ENCODE results near the gene GOLGA8R. TPM values are rescaled to one million over a fixed set of nuclear protein-coding genes. Genes with fewer than 3 reads are reported as not detected.
"Not testable (repeated sequence)": the region's sequence is repeated elsewhere in the genome, so short reads cannot be mapped to it uniquely, and the experiment has no call there.

Gene GOLGA8R, protein sequence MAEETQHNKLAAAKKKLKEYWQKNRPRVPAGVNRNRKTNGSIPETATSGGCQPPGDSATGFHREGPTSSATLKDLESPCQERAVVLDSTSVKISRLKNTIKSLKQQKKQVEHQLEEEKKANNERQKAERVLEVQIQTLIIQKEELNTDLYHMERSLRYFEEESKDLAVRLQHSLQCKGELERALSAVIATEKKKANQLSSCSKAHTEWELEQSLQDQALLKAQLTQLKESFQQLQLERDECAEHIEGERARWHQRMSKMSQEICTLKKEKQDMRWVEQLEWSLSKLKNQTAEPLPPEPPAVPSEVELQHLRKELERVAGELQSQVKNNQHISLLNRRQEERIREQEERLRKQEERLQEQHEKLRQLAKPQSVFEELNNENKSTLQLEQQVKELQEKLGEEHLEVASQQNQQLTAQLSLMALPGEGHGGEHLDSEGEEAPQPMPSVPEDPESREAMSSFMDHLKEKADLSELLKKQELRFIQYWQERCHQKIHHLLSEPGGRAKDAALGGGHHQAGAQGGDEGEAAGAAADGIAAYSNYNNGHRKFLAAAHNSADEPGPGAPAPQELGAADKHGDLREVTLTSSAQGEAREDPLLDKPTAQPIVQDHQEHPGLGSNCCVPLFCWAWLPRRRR
- polyA plus RNA-seq, result 0.06 TPM

DNA sequence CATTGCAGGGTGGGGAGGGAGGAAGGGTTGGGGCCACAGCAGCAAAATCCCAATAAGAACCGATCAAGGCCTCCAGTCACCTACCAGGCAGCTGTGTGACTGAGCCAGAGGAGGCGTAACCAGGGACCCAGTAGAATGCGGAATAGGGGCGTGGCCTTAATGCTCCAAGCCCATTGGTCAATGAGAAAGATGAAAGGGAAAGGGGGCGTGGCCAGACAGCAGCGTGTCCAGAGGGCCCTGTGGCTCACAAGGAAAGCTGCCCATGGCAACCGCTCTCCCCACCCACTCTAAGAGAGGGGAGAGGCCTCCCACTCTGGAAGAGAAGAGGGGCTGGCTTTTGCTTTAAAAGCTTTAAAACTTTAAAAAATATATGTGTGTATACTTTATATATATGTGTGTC lies at the start of gene GOLGA8R:
Gene GOLGA8R, minus strand, starts transcription at position 101 of the 400 bp plus-strand sequence. Its CDS starts 98 bp downstream, at position 3.
- not testable (repeated sequence) for H3K9me3 Mint-ChIP-seq, H3K36me3 Mint-ChIP-seq, H3K27me3 Mint-ChIP-seq, H3K4me1 Mint-ChIP-seq, H3K4me3 Mint-ChIP-seq, H3K27ac Mint-ChIP-seq

DNA sequence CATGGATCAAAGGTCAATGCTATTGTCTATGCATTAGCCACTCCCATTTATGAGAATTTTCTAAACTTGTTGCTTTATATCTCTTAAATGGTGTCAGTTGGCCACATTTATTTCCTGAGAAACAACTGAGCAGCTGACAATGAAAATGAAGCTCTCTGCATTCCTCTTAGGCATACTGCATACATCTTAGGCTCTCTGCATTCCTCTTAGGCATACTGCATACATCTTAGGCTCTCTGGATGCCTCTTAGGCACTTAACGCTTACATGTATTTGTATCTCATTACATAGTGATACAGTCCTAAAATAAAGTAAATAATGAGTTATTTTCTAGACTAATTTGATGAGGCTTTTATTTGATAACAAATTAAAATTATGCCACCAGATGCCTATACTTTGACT lies 49.8 kb upstream of the GOLGA8R start:
- H3K36me3 Mint-ChIP-seq, H3K4me1 Mint-ChIP-seq, H3K4me3 Mint-ChIP-seq, H3K9me3 Mint-ChIP-seq, H3K27me3 Mint-ChIP-seq, H3K27ac Mint-ChIP-seq: not testable (repeated sequence)

DNA sequence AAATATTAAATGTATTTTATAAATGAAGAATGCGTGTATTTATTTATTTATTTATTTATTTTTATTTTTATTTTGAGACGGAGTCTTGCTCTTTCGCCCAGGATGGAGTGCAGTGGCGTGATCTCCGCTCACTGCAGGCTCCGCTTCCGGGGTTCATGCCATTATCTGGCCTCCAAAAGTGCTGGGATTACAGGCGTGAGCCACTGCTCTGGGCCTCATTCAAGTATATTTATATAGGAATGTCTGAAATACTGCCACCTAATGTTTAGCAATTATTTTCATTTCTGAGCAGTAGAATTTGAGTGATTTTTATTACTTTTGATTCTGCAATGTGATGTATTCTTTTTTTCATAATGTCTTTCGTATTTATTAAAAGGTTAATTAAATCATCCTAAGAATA lies 48.1 kb upstream of the GOLGA8R start:
- not testable (repeated sequence) for H3K9me3 Mint-ChIP-seq, H3K27me3 Mint-ChIP-seq, H3K36me3 Mint-ChIP-seq, H3K4me1 Mint-ChIP-seq, H3K27ac Mint-ChIP-seq, H3K4me3 Mint-ChIP-seq

DNA sequence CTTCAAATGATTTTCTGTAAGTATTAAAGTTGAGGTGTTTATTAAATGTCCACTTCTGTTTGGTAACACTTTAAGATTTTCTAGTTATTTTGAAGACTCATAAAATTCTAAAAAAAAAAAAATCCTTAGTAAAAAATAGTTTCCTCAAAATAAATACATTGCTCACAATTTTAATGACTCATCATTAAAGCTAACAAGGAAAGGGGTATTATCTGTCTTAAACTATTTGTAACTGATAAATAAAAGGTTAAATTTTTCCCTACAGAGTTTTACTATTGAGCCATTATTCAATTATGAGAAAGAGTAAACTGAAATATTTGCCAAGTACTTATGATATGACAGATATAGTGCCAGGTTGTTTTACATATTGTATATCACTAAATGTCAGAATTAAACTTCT lies 38.6 kb upstream of the GOLGA8R start:
- not testable (repeated sequence) for H3K27me3 Mint-ChIP-seq, H3K27ac Mint-ChIP-seq, H3K4me3 Mint-ChIP-seq, H3K9me3 Mint-ChIP-seq, H3K4me1 Mint-ChIP-seq, H3K36me3 Mint-ChIP-seq

DNA sequence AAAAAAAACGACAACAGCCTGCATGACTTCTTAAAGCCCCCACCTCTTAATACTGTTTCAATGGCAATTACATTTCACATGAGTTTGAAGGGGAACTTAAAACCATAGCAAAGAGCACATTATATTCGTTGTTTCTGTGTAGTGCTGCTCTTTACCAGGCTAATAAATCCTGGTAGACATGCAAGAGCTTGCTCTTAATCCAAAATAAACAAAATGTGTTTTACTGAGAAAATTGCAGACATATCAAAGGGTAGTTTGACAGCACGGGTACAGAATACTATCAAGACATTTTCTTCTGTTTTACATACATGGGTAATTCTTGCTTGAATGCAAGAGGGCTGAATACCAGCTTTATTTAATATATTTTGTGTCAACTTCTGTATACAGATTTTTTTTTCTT lies 24.3 kb upstream of the GOLGA8R start:
- not testable (repeated sequence) for H3K27me3 Mint-ChIP-seq, H3K36me3 Mint-ChIP-seq, H3K9me3 Mint-ChIP-seq, H3K4me3 Mint-ChIP-seq, H3K27ac Mint-ChIP-seq, H3K4me1 Mint-ChIP-seq

DNA sequence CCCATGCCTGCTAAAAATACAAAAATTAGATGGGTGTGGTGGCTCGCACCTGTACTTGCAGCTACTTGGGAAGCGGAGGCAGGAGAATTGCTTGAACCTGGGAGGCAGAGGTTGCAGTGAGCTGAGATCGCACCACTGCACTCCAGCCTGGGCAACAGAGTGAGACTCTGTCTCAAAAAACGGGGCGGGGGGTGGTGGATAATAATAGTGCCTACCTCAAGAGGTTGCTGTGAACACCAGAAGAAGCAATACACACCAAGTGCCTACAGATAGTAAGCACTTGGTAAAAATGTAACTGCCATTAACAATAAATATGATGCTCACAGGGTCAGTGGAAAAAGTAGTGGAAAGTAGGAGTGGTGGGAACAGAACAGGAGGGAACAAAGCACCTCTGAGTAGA lies 21.8 kb upstream of the GOLGA8R start:
- not testable (repeated sequence) for H3K36me3 Mint-ChIP-seq, H3K27ac Mint-ChIP-seq, H3K27me3 Mint-ChIP-seq, H3K9me3 Mint-ChIP-seq, H3K4me3 Mint-ChIP-seq, H3K4me1 Mint-ChIP-seq

DNA sequence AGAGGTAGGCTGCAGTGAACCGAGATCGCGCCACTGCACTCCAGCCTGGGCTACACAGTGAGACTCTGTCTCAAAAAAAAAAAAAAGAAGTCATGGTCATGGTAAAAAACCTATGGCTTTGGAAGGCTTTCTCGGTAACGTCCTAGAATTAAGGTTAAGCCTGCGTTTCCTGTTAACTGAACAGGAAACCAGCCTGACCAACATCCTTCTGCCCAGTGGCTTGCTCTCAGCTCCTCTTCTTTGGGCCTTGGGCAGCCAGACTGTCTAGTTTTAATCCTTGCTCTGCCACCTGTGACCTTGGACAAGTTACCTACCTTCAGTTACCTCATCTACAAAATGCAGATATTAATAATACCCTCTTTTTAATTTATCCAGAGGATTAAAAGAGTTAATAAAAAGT lies 6.7 kb upstream of the GOLGA8R start:
- not testable (repeated sequence) for H3K4me1 Mint-ChIP-seq, H3K9me3 Mint-ChIP-seq, H3K27ac Mint-ChIP-seq, H3K4me3 Mint-ChIP-seq, H3K27me3 Mint-ChIP-seq, H3K36me3 Mint-ChIP-seq

DNA sequence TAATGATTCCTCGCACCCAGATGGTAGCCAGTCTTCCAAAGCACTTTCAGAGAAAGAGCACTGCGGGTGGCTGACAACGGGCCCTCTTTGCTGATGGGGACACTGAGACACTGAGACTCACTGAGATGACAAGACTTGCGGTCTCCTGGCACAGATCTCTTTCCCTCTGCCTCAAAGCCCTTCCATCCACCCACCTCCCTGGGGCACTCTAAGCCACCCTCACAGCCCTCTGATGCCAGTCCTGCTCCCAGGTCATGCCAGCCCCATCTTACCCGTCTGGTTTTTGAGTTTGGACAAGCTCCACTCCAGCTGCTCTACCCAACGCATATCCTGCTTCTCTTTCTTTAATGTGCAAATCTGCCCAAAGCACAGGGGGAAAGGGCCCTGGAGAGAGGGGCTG lies 6.4 kb downstream of the GOLGA8R start:
- H3K36me3 Mint-ChIP-seq, H3K4me1 Mint-ChIP-seq, H3K27me3 Mint-ChIP-seq, H3K27ac Mint-ChIP-seq, H3K9me3 Mint-ChIP-seq, H3K4me3 Mint-ChIP-seq: not testable (repeated sequence)

DNA sequence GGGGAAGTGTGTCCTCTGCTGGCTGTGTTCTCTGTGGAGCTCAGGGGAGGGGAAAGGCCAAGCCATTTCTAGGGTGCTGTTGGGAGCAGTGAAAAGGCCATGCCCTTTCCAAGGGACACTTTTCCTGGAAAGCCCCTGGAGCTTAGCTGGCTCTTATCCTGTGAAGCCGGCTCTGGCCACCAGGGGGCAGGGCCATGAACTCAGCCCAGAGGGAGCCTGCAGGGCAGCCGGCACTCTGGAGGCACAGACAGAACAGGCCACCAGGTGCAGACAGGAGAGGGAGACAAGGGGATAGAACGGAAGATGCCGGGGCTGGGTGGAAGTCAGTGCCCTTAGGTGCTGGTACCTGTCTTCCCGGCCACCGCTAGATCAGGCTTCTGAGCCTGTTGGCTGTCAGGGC lies 15.1 kb downstream of the GOLGA8R start:
- not testable (repeated sequence) for H3K36me3 Mint-ChIP-seq, H3K4me3 Mint-ChIP-seq, H3K9me3 Mint-ChIP-seq, H3K27ac Mint-ChIP-seq, H3K4me1 Mint-ChIP-seq, H3K27me3 Mint-ChIP-seq

DNA sequence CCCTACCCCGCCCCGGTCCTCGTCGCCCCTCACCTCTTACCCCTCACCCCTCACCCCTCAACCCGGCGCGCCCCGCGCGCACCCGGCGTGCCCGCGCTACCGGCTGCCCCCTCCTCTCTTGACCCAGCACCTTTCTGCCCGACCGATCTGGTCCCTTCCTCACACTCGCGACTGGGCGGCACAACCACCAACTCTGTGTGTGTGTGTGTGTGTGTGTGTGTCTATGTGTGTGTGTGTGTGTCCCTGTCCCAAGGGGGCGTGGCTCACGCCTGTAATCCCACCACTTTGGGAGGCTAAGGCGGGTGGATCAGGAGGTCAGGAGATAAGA lies 20.4 kb downstream of the GOLGA8R start:
- not testable (repeated sequence) for H3K4me1 Mint-ChIP-seq, H3K9me3 Mint-ChIP-seq, H3K27me3 Mint-ChIP-seq, H3K27ac Mint-ChIP-seq, H3K36me3 Mint-ChIP-seq, H3K4me3 Mint-ChIP-seq

DNA sequence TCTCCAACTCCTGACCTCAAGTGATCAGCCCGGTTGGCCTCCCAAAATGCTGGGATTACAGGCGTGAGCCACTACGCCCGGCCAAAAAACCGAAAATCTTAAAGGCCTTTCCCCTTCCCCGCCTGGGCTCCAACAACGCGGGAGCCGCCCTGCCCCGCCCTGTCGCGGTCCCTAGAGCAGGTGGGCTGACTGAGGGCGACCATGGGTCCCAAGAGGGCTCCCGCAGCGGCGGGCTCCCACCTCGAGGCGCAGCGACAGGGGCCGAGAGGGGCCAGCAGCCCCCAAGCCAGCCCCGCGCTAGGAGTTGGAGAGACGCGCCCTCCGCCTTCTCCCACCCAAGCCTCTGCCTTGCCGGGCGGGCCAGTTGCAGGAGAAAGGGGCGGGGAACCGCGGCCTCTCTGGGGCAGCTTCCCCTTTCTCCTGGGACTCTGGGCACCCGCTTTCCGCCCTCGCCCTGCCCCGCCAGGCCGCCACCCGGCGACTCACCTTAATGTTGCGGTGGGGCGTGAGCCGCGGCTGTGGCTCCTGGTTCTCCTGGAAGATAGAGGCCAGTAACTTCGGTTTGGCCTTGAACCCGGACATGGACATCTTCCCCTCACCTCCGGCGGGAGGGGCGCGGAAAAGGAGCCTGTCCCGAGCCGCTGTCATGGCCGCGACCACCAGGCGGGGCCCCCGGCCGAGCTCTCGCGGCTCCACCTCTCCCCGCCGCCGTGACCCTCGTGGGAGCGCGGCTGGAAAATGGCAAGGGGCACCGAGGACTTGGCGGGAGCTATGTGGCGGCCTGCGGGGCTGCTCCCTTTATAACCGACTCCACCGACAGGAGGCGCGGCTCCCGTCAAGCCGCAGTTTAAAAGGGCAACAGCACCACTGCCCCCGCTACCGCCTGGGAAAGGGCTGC lies 21.0 kb downstream of the GOLGA8R start, which contains the start of gene CHRFAM7A:
Gene CHRFAM7A, minus strand, starts transcription at position 775 of the 898 bp plus-strand sequence. CDS start 10,189 bp downstream, outside the sequence.
- not testable (repeated sequence) for H3K4me1 Mint-ChIP-seq, H3K4me3 Mint-ChIP-seq, H3K27me3 Mint-ChIP-seq, H3K27ac Mint-ChIP-seq, H3K9me3 Mint-ChIP-seq, H3K36me3 Mint-ChIP-seq

DNA sequence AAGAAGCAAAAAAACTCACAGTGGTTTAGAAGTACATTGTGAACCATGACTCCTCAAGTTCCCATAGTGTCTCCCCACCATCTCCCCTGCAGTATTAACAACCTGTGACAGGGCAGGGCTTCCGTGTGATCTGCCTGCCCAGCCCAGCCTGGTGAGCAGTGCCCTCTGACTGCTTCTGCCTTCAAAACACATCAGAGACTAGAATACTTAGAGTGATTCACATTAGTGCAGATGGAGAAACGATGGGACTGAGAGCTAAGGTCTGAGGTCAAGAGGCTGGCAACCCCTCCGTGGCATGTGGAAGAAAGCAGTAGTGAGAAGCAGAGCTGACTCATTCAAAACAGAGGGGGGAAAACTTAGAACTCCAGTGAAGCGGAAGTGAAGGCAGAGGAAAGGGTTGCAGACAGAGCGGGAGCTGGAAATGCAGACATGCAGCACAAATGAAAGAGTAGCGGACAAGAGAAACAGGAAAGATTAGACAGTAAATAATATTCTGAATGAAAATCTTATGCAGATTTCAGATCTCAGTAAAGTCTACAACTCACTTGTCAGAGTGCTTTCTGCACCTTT lies 27.7 kb downstream of the GOLGA8R start:
- H3K36me3 Mint-ChIP-seq, H3K27me3 Mint-ChIP-seq, H3K4me3 Mint-ChIP-seq, H3K9me3 Mint-ChIP-seq, H3K4me1 Mint-ChIP-seq, H3K27ac Mint-ChIP-seq: not testable (repeated sequence)

DNA sequence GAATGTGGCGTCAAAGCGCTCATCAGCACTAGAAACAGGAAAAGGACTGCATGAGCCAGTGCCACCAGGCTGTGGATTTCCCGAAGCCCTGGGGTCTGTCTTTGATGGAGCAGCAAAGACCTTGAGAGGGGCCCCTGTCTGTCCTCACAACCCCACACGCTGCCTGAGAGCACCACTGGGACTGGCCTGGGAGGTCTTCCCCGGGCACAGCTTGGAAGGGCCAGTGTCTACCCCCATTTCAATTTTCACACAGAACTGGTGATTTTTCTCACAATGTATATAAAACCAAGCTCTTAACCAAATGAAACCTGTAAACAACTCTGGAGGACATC lies 37.0 kb downstream of the GOLGA8R start:
- not testable (repeated sequence) for H3K27me3 Mint-ChIP-seq, H3K4me3 Mint-ChIP-seq, H3K36me3 Mint-ChIP-seq, H3K27ac Mint-ChIP-seq, H3K9me3 Mint-ChIP-seq, H3K4me1 Mint-ChIP-seq

DNA sequence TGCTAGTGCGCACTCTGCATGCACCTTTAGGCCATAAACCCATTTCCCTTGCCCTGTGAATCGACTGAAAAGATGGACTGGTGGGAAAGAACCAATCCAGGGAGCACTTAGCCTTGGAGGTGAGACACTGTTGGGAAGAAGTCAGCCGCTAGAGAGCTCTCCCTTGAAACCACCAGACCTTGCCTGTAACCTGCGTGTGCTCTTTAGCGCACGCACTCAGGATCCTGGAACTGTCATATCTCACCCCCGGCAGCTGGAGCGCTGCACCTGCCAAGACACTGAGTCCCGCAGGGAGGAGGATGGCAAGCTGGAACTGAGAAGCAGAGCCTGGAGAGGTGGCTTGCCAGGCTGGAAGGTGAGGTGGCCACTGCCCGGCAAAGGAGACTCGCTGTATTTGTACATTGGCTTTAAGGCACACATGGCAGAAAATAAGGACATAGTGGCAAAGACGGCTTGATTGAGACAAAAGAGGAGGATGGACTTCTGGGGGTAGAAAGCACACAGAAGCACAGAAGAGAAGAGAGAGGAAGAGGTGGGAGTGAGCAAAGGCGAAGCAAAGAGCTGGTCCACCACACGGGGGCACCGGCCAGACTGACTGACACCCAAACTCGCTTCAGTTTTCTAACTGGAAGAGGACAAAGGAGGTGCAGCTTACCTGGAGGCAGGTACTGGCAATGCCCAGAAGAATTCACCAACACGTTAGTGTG lies 37.5 kb downstream of the GOLGA8R start:
- not testable (repeated sequence) for H3K9me3 Mint-ChIP-seq, H3K4me3 Mint-ChIP-seq, H3K27me3 Mint-ChIP-seq, H3K27ac Mint-ChIP-seq, H3K36me3 Mint-ChIP-seq, H3K4me1 Mint-ChIP-seq

DNA sequence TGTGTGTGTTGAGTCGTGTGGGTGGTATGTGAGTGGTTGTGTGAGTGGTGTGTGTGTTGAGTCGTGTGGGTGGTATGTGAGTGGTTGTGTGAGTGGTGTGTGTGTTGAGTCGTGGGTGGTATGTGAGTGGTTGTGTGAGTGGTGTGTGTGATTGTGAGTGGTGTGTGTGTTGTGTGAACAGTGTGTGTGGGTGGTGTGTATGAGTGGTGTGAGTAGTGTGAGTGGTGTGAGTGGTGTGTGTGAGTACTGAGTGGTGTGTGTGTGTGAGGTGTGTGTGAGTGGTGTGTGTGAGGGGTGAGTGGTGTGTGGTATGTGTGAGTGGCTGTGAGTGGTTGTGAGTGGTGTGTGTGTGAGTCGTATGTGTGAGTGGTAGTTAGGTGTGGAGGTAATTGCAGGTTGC lies 38.2 kb downstream of the GOLGA8R start:
- not testable (repeated sequence) for H3K27me3 Mint-ChIP-seq, H3K4me3 Mint-ChIP-seq, H3K4me1 Mint-ChIP-seq, H3K36me3 Mint-ChIP-seq, H3K9me3 Mint-ChIP-seq, H3K27ac Mint-ChIP-seq

All from IgD-negative memory B cell (primary cell).